H1 (cell line): ENCODE data around the gene RXFP4. TPM values are rescaled to one million over a fixed set of nuclear protein-coding genes. Genes with fewer than 3 reads are reported as not detected.

ENCODE experiments used
- CTCF ChIA-PET: fragments of 300-600 bp; sonication (Branson Sonifier 250); formaldehyde crosslinking; loops from one replicate; lab custom pipeline; 2021; ENCODE audit not compliant: partially characterized antibody; lab: Charles Lee
- POLR2A ChIA-PET: fragments of 300-600 bp; sonication (Branson Sonifier 250); formaldehyde crosslinking; loops from one replicate; lab custom pipeline; 2021; ENCODE audit warnings: inconsistent platforms; ENCODE audit not compliant: partially characterized antibody; lab: Charles Lee
- DNase-seq, 2 experiments: peaks; one replicate each; pipeline versions ENCODE4 v3.0.0 to v3.0.0-alpha.2; 2010 to 2022; ENCODE audit warnings: low spot score in 2 of 2, low read depth in 1 of 2, mixed read lengths in 1 of 2
- FAIRE-seq: peaks from 2 replicates; lab custom pipeline; 2011; peaks lifted over from hg19 to GRCh38; lab: Jason Lieb, UNC
- H2AFZ ChIP-seq: 2 replicates; pipeline ENCODE4 v1.8.1; 2012; ENCODE audit warnings: low read length, inconsistent platforms
- H2AK5ac ChIP-seq: 2 replicates; pipeline ENCODE4 v1.6.1; 2013; ENCODE audit warnings: low read depth, low read length
- H2BK120ac ChIP-seq: replicated peaks from 2 replicates; pipeline ENCODE3; 2013; ENCODE audit warnings: low read depth, low read length, inconsistent platforms
- H2BK12ac ChIP-seq: 2 replicates; pipeline ENCODE4 v1.6.1; 2013; ENCODE audit warnings: low read depth, low read length
- H2BK15ac ChIP-seq: 2 replicates; pipeline ENCODE4 v1.6.1; 2013; ENCODE audit warnings: low read length
- H2BK20ac ChIP-seq: 2 replicates; pipeline ENCODE4 v1.6.1; 2013; ENCODE audit warnings: low read length
- H2BK5ac ChIP-seq: 2 replicates; pipeline ENCODE4 v1.6.1; 2013; ENCODE audit warnings: low read depth, low read length
- H3K14ac ChIP-seq: 2 replicates; pipeline ENCODE4 v1.6.1; 2013; ENCODE audit warnings: inconsistent platforms; ENCODE audit not compliant: insufficient read length
- H3K18ac ChIP-seq: 2 replicates; pipeline ENCODE4 v1.6.1; 2013; ENCODE audit warnings: low read length; ENCODE audit errors: extremely low read depth
- H3K23ac ChIP-seq: 2 replicates; pipeline ENCODE4 v1.6.1; 2013; ENCODE audit warnings: inconsistent platforms; ENCODE audit not compliant: insufficient read length
- H3K23me2 ChIP-seq: 2 replicates; pipeline ENCODE4 v1.6.1; 2013; ENCODE audit warnings: low read depth, low read length
- H3K27ac ChIP-seq: 2 replicates; pipeline ENCODE4 v1.6.1; 2011; ENCODE audit warnings: low read depth, low read length, inconsistent platforms
- H3K27me3 ChIP-seq, 4 experiments: replicated peaks in 1 of 4; 1 replicate in 1 of 4; 2 replicates in 3 of 4; pipeline versions ENCODE4 v1.6.1 to v1.8.1; 2011 to 2013; ENCODE audit warnings: low read length in 3 of 4, mild to moderate bottlenecking in 3 of 4, inconsistent platforms in 2 of 4, mixed read lengths in 2 of 4, moderate library complexity in 1 of 4; ENCODE audit not compliant: control insufficient read depth in 3 of 4, insufficient read depth in 3 of 4; ENCODE audit errors: extremely low read depth in 1 of 4
- H3K36me3 ChIP-seq, 4 experiments: 2 replicates each; pipeline versions ENCODE4 v1.6.1 to v1.8.1; 2011 to 2013; ENCODE audit warnings: mild to moderate bottlenecking in 4 of 4, low read length in 3 of 4, moderate library complexity in 2 of 4, control low read depth in 1 of 4, inconsistent platforms in 1 of 4; ENCODE audit not compliant: insufficient read depth in 4 of 4, control insufficient read depth in 2 of 4
- H3K4ac ChIP-seq: replicated peaks from 2 replicates; pipeline ENCODE3; 2013; ENCODE audit warnings: low read length, low read depth, mixed read lengths, inconsistent platforms; ENCODE audit not compliant: insufficient read length
- H3K4me1 ChIP-seq, 4 experiments: replicated peaks in 1 of 4; 1 replicate in 1 of 4; 2 replicates in 3 of 4; pipeline versions ENCODE4 v1.6.1 to v1.8.1; 2011 to 2013; ENCODE audit warnings: low read length in 3 of 4, inconsistent platforms in 2 of 4, mixed read lengths in 1 of 4; ENCODE audit not compliant: insufficient read depth in 4 of 4, control insufficient read depth in 3 of 4
- H3K4me2 ChIP-seq, 2 experiments: 2 replicates each; pipeline versions ENCODE4 v1.6.1 to v1.8.1; 2011 to 2013; ENCODE audit warnings: low read depth in 2 of 2, low read length in 2 of 2, control low read depth in 1 of 2, inconsistent platforms in 1 of 2, mild to moderate bottlenecking in 1 of 2; ENCODE audit not compliant: insufficient read depth in 1 of 2
- H3K4me3 ChIP-seq, 4 experiments: fragments of 200-600, 300-600 bp in 1 of 4; sonication (generic), shearing (Covaris generic), sonication (Bioruptor Twin) in 1 of 4; 2 replicates each; pipeline versions ENCODE4 v1.5.1 to v1.8.1; 2011 to 2016; ENCODE audit warnings: low read length in 4 of 4, low read depth in 3 of 4, control low read depth in 2 of 4, inconsistent platforms in 2 of 4, mild to moderate bottlenecking in 2 of 4, mixed read lengths in 1 of 4, moderate library complexity in 1 of 4; ENCODE audit not compliant: insufficient read depth in 2 of 4; ENCODE audit errors: extremely low read depth in 1 of 4
- H3K56ac ChIP-seq: replicated peaks from 2 replicates; pipeline ENCODE3; 2013; ENCODE audit warnings: low read depth, mild to moderate bottlenecking, mixed read lengths, low read length, inconsistent platforms; ENCODE audit not compliant: insufficient read length
- H3K79me1 ChIP-seq: 2 replicates; pipeline ENCODE4 v1.6.1; 2013; ENCODE audit warnings: low read depth, low read length, control low read depth
- H3K79me2 ChIP-seq, 2 experiments: 2 replicates each; pipeline versions ENCODE4 v1.6.1 to v1.8.1; 2012 to 2013; ENCODE audit warnings: low read length in 2 of 2, mild to moderate bottlenecking in 2 of 2, inconsistent platforms in 1 of 2; ENCODE audit not compliant: insufficient read depth in 2 of 2, control insufficient read depth in 1 of 2
- H3K9ac ChIP-seq, 4 experiments: replicated peaks in 1 of 4; 1 replicate in 1 of 4; 2 replicates in 3 of 4; pipeline versions ENCODE4 v1.6.1 to v1.8.1; 2011 to 2013; ENCODE audit warnings: low read depth in 3 of 4, low read length in 3 of 4, control low read depth in 2 of 4, mild to moderate bottlenecking in 2 of 4, moderate library complexity in 2 of 4, inconsistent platforms in 1 of 4; ENCODE audit errors: extremely low read depth in 1 of 4
- H3K9me3 ChIP-seq, 2 experiments: 2 replicates each; pipeline versions ENCODE4 v1.6.1 to v1.8.1; 2012 to 2013; ENCODE audit warnings: mild to moderate bottlenecking in 2 of 2, moderate library complexity in 2 of 2, control low read depth in 1 of 2, inconsistent platforms in 1 of 2, low read depth in 1 of 2, low read length in 1 of 2, mixed read lengths in 1 of 2; ENCODE audit not compliant: insufficient read depth in 2 of 2
- H4K20me1 ChIP-seq, 2 experiments: replicated peaks in 1 of 2; 2 replicates each; pipeline versions ENCODE3 to v1.8.1; 2011 to 2013; ENCODE audit warnings: inconsistent platforms in 2 of 2, low read length in 2 of 2, mild to moderate bottlenecking in 1 of 2; ENCODE audit not compliant: insufficient read depth in 2 of 2, control insufficient read depth in 1 of 2
- H4K5ac ChIP-seq: 2 replicates; pipeline ENCODE4 v1.6.1; 2013; ENCODE audit warnings: low read length, low read depth, mixed read lengths, inconsistent platforms; ENCODE audit not compliant: insufficient read length
- H4K8ac ChIP-seq: 2 replicates; pipeline ENCODE4 v1.8.0; 2013; ENCODE audit warnings: mild to moderate bottlenecking, moderate library complexity, low read length, inconsistent platforms; ENCODE audit not compliant: insufficient read depth; ENCODE audit errors: extremely low read depth
- H4K91ac ChIP-seq: replicated peaks from 2 replicates; pipeline ENCODE3; 2013; ENCODE audit warnings: low read length, mixed read lengths, inconsistent platforms; ENCODE audit not compliant: insufficient read length
- BACH1 ChIP-seq: IDR thresholded peaks from 2 replicates; pipeline ENCODE4 v1.6.1; 2012; ENCODE audit warnings: low read length, improper control_type of control experiment
- CBX5 ChIP-seq: fragments of 300-800, 300-1000 bp; sonication (generic); IDR thresholded peaks from 2 replicates; pipeline ENCODE4 v1.7.1; 2016; ENCODE audit warnings: antibody characterized with exemption, low read length, low read depth
- CBX8 ChIP-seq: fragments of 300-800, 300-1000 bp; sonication (generic); IDR thresholded peaks from 2 replicates; pipeline ENCODE4 v1.7.1; 2016; ENCODE audit warnings: low read depth, low read length, borderline replicate concordance
- FOSL1 ChIP-seq: IDR thresholded peaks from 2 replicates; pipeline ENCODE4 v1.6.1; 2011; ENCODE audit warnings: mild to moderate bottlenecking, low read depth, low read length, moderate library complexity; ENCODE audit not compliant: insufficient read depth
- NANOG ChIP-seq: IDR thresholded peaks from 2 replicates; pipeline ENCODE4 v1.6.1; 2011; ENCODE audit warnings: low read length, low read depth, mild to moderate bottlenecking, inconsistent platforms; ENCODE audit not compliant: insufficient read depth, poor library complexity, severe bottlenecking
- PHF8 ChIP-seq: fragments of 200-600 bp; sonication (generic); conservative IDR thresholded peaks from 2 replicates; pipeline ENCODE4 v1.7.1; 2012; ENCODE audit warnings: low read depth, mild to moderate bottlenecking, inconsistent platforms, low read length, moderate library complexity
- RXRA ChIP-seq: IDR thresholded peaks from 2 replicates; pipeline ENCODE4 v1.6.1; 2011; ENCODE audit warnings: low read depth, mild to moderate bottlenecking, low read length, moderate library complexity; ENCODE audit not compliant: insufficient read depth
- SAP30 ChIP-seq: fragments of 300-600 bp; sonication (generic); IDR thresholded peaks from 2 replicates; pipeline ENCODE4 v1.7.1; 2012; ENCODE audit warnings: low read length, moderate library complexity, mild to moderate bottlenecking, inconsistent platforms; ENCODE audit not compliant: insufficient read depth, insufficient replicate concordance
- SP4 ChIP-seq: IDR thresholded peaks from 2 replicates; pipeline ENCODE4 v1.6.1; 2012; ENCODE audit warnings: low read length, inconsistent platforms
- TAF7 ChIP-seq: optimal IDR thresholded peaks from 2 replicates; pipeline ENCODE3; 2011; ENCODE audit warnings: low read depth, mild to moderate bottlenecking, inconsistent platforms, low read length, moderate library complexity, borderline replicate concordance
- TEAD4 ChIP-seq: IDR thresholded peaks from 2 replicates; pipeline ENCODE4 v1.6.1; 2012; ENCODE audit warnings: low read depth, low read length, inconsistent platforms, mixed read lengths
- YY1 ChIP-seq: IDR thresholded peaks from 2 replicates; pipeline ENCODE4 v1.6.1; 2011; ENCODE audit warnings: low read depth, mild to moderate bottlenecking, low read length
- ZNF274 ChIP-seq: IDR thresholded peaks from 2 replicates; pipeline ENCODE4 v1.7.0; 2012; ENCODE audit warnings: low read length, borderline replicate concordance; ENCODE audit errors: extremely low read depth
- WGBS, 2 experiments: shearing (Covaris generic) in 1 of 2; methylation state at CpG; one replicate each; pipeline versions ENCODE4 v1.1.6 to v1.1.7; 2013 to 2015; ENCODE audit warnings: low lambda C conversion rate in 2 of 2, mixed read lengths in 2 of 2, inconsistent platforms in 1 of 2, low coverage in 1 of 2, missing lambda C conversion rate in 1 of 2; ENCODE audit not compliant: insufficient replicate concordance in 2 of 2, insufficient coverage in 1 of 2, insufficient read length in 1 of 2; ENCODE audit errors: extremely low coverage in 1 of 2, missing lambda C conversion rate in 1 of 2; 5-methylcytosine and 5-hydroxymethylcytosine counted together
- polyA plus RNA-seq, 7 experiments: library from polyadenylated mRNA; depleted of rRNA in 3 of 7; stranded (reverse) in 5 of 7; unstranded in 2 of 7; fragments of >200 nt in 5 of 7; fragments of 200-250 nt in 2 of 7; gene quantifications; 1 replicate in 5 of 7; 2 replicates in 1 of 7; 4 replicates in 1 of 7; pipeline versions ENCODE4 v1.2.1 to v1.2.3, GENCODE V29; 2011 to 2013; ENCODE audit warnings: missing spikeins in 2 of 7, mixed read lengths in 2 of 7
- total RNA-seq: library from RNA; stranded (reverse); fragmentation: NEBNext Ultra II Directional; extraction: Animal tissue kit (Norgen Biotek cat#: 25700); gene quantifications from 2 replicates; pipeline ENCODE4 v1.2.1, GENCODE V29; 2021

The RXFP4 gene
- total and polyA plus RNA-seq, 2 of the 8 experiments (the other 6 are each of a cell fraction or from before 2014, with no cell fraction given), result not detected

DNA sequence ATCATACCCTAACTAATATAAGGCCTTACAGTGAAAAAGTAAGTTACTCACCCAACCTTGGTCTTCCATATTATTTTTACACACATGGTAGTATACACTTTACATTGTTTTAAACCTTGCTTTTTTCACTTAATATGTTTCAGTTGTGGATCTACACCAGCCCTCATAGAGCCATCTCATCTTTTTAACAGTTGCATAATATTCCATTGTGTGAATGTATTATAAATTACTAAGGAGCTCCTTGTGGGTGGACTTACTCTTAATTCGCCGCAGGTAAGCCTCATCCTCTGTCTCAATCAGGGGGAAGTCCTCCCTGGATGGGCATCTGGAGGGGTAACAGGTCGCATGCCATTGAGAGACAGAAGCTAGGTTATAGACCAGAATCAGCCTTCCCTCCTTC lies 13.2 kb downstream of the RXFP4 start:
- no peak overlapping the region for H3K18ac ChIP-seq
- H3K4ac ChIP-seq, result no peak overlapping the region
- no peaks in the 10 kb centered on the region; the same call in 1 of the 2 replicates for H3K79me1 ChIP-seq
- no peak overlapping the region for H3K14ac ChIP-seq
- no peak overlapping the region for H2AFZ ChIP-seq
- no peak overlapping the region for H2BK15ac ChIP-seq
- WGBS, 2 experiments, result 98% methylated on average over 3 of the region's 3 CpGs; no CpG with 5 or more reads in 1 of the 2 experiments
- FAIRE-seq (no peak), DNase-seq (no peak)
- H3K23ac ChIP-seq, result no peak overlapping the region
- H2BK5ac ChIP-seq, result no peak overlapping the region
- no peak overlapping the region for H2BK12ac ChIP-seq
- H3K9ac ChIP-seq, result no peak overlapping the region
- no peak overlapping the region for H4K91ac ChIP-seq
- H4K5ac ChIP-seq, result no peak overlapping the region
- peaks cover 38 to 94% (median 80%) of the 10 kb centered on the region in 4 experiments; a peak in 7 of 8 replicates for H3K36me3 ChIP-seq
- peaks cover 0 to 8% of the 10 kb centered on the region in 2 experiments for H4K20me1 ChIP-seq
- H3K27ac ChIP-seq, result no peak overlapping the region
- no peaks in the 10 kb centered on the region for H3K27me3 ChIP-seq
- H3K79me2 ChIP-seq, result no peaks in the 10 kb centered on the region
- no peak for TF ChIP-seq TAF7
- TF ChIP-seq CBX5, result no peak
- no peak for TF ChIP-seq CBX8
- TF ChIP-seq NANOG, result no peak
- no peak for TF ChIP-seq FOSL1
- TF ChIP-seq YY1, result no peak
- no peak for TF ChIP-seq SAP30
- no peak for TF ChIP-seq PHF8
- no peak for TF ChIP-seq ZNF274
- no peak for TF ChIP-seq SP4
- no peak for TF ChIP-seq RXRA
- TF ChIP-seq BACH1, result no peak
- no peak for TF ChIP-seq TEAD4
- H4K8ac ChIP-seq, result no peak overlapping the region
- no peak overlapping the region for H3K56ac ChIP-seq
- no peaks in the 10 kb centered on the region for H3K9me3 ChIP-seq
- CTCF ChIA-PET, result interaction anchor here (1.1 to 1.5 kb wide), 2 partner anchors 19 to 111 kb away, joined by 3 to 10 read pairs; no protein-coding TSS in a partner anchor
- H3K4me2 ChIP-seq, result no peak overlapping the region
- no peak overlapping the region for H2AK5ac ChIP-seq
- no peak overlapping the region for H3K4me3 ChIP-seq
- H3K4me1 ChIP-seq, result no peaks in the 10 kb centered on the region
- H3K23me2 ChIP-seq, result no peaks in the 10 kb centered on the region
- H2BK20ac ChIP-seq, result no peak overlapping the region
- H2BK120ac ChIP-seq, result no peak overlapping the region
- POLR2A ChIA-PET, result interaction anchor here (0.5 to 2.3 kb wide), 8 partner anchors 9 to 54 kb away, joined by 3 to 11 read pairs (median 4); partner anchors contain the start of gene KHDC4
